GM12874 (cell line): ENCODE data around the gene ATAT1.
A peak's percentile ranks its signal among the peaks of the same experiment; 100 is the strongest.

Experiments
- TF ChIP-seq, protein P1 (sequence below): IDR thresholded peaks from 2 replicates; pipeline ENCODE4 v1.5.1; 2011; ENCODE audit warnings: low read depth, mild to moderate bottlenecking, control low read depth, low read length, moderate library complexity; ENCODE audit not compliant: insufficient read depth

ATAT1 gene

DNA sequence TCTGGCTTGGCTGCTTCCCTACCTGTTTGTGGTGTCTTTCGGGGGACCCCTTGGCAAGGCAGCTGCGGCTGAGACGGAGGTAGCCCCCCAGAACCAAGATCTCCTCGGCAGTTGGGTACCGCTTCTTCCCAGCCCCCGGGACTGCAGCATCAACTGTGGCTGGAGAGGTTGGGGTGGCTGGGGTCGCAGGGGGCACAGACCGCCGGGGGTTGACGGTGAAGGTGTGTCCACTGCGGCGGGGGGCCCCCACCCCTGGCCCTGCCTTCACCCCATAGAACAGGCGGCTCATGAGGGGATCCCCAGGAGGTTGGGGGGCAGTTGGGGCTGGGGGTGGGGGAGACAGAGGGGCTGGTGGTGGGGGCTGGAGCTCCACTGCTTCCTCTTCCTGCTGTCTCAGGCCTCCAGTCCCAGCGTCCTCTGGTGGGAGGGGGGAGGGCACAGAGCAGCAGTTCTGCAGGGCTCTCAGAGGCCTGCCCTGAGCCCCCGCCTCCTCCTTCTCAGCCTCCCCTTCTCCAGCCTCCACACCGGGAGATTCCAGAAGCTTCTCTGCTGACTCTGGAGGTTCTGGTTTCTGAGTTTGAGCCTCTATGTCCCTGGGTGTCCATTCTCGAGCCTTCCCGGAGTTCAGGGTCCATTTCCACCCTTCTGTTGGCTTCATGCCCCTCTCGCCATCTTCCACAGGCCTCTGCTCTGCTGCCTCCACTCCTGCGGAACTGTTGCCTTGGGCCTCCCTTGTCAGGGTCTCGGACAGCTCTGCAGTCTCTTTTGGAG is 57.9 kb downstream of the ATAT1 start:
- TF ChIP-seq, protein P1, sequence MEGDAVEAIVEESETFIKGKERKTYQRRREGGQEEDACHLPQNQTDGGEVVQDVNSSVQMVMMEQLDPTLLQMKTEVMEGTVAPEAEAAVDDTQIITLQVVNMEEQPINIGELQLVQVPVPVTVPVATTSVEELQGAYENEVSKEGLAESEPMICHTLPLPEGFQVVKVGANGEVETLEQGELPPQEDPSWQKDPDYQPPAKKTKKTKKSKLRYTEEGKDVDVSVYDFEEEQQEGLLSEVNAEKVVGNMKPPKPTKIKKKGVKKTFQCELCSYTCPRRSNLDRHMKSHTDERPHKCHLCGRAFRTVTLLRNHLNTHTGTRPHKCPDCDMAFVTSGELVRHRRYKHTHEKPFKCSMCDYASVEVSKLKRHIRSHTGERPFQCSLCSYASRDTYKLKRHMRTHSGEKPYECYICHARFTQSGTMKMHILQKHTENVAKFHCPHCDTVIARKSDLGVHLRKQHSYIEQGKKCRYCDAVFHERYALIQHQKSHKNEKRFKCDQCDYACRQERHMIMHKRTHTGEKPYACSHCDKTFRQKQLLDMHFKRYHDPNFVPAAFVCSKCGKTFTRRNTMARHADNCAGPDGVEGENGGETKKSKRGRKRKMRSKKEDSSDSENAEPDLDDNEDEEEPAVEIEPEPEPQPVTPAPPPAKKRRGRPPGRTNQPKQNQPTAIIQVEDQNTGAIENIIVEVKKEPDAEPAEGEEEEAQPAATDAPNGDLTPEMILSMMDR, result no peak

DNA sequence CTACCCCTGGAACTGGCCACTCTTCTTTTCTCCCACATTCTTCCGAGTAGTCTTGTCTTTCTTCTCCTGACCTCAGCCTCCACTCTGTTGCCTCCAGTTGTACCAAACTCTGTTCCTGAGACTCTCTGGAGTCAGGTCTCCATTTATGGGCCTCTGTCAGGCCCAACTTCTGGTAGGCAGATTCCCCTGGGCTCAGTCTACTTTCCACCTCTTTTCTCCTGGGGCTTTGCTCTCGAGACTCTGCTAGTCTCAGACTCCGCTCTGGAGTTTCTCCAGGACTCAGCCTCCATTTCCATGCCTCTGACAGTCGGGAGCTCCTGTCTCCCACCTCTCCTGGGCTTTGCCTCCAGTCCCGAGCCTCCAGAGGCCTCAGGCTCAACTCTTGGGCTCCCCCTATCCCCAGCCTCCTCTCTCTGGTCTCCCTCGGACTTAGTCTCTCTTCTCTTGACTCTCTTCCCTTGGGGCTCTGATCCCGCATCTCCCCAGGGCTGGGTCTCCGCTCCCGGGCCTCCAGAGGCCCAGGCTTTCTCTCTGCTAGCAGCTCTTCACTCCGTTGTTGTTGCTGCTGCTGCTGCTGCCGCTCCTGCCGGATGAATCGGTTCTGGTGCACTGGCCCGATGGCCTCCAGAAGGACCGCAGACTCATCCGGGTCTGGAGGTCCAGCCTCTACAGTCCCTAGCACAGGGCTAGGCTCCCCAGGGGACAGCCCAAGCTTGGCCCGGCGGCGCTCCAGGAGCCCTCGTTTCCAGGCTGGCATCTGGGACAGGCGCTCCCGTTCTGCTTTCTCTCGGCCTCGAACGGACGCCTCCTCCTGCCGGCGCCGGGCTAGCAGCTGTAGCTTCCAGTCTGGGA is 58.7 kb downstream of the ATAT1 start:
- TF ChIP-seq, protein P1, result peak; percentile 53

DNA sequence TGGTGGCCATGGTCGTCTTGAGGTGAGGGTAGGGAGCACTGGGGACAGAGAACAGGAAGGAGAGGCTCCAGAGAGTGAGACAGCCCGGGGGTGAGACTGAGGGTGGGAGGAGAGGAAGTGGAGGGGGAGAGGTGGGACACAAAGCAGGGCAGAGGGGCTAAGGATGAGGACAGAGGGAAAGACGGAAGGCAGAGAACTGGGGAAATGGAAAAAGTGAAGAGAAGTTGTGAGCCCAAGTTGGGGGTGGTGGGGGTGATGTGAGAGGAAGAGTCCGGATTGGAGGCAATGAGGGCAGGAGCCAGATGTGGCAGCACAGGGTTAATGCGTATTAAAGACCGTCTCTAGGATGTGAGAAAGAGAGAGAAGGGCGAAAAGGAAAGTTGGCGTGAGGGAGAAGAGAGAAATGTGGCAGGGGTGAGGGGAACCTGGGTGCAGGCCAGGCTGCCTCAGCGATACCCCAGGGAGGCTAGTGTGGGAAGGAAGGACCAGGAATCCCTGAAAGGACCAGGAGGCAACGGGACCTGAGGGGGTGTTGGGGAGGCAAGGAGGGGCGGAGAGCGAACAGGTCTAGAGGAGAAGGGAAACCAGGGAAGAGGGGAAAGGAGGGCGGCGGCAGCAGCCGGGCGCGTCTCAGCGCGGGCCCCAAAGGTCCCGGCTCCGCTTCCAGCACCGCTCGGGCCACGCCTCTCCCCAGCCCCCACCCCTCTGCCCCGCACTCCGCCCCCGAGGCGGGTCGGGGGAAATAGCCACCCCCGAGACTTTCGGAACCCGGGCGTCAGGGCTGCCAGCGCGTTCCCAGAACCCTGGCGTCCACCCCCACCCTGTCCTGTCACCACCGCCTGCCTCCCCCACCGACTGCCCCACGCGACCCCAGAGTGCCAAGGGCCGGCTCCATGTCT is 59.6 kb downstream of the ATAT1 start, which contains the start of gene PPP1R18:
Gene PPP1R18 (minus strand): TSS at position 637 of the 899 bp plus-strand sequence. CDS start 627 bp downstream, at position 10.
- TF ChIP-seq, protein P1, result no peak

DNA sequence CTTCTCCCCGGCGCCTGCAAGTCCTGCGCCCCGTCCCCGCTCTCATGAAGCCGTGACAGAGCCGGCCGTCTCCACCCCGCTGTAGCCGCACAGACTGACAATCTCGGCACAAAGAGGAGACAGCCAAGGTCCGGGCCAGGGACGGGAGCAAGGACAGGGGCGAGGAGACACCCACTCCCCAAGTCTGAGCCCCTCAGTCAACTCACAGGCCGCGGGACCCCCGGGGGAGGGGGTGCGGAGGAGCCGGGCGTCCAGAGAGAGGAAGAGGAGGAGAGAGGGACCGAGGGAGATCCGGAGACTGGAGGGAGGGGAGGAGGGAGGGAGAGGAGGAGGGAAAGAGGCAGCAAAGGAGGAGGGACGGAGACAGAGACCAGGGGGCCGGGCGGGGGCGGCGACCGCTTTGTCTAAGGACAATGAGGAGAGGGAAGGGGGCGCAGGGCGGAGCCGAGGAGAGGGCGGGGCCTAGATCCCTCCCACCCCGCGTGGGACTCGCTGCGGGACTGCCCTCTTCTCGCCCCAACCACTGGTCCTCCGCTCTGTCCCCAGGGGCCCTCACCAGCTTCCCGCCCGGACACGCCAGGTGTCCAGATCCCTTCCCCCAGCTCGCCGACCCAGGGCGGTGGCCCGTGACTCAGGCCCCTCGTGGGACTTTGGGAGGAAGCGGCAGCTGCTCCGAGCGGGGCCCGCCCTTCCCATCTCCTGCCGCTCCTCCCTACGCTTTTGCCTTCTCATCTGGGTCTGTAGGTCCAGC is 60.4 kb downstream of the ATAT1 start:
- TF ChIP-seq, protein P1, result no peak

DNA sequence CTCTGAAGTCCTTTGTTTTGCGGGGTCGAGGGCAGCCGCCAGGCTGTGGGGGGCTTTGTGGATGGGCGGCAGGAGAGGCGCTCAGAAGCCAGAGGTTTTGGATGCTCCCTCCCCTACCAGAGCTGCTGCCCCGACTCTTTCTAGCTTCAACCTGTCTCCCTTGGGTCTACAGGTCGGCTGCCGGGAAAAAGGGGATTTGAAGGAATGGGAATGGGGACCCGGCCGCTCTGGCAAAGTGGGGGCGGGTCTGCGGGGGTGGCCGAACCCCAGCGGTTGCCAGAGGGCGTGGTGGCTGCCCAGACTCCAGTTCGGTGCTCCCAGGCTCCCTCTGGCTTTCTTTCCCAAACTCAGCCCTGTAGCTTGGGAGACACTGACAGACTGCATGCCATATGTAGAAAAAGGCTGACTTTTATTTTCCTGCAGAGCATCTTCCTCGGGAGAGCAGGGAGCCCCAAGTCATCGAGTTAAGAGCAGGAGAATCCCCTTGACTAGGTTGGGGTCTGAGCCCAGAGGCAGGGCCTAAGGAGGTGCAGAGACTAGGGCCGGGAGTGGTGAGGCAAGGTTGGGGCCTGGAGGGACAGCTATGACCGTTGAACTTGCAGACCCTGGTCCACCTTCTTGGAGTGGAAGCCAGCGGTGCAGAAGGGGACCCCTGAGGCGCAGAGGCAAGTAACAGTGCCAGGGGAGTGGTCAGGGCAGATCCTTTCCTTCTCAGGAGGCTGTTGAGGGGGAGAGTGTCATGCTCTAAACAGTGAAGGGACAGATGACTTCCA is 61.2 kb downstream of the ATAT1 start:
- TF ChIP-seq, protein P1, result no peak

DNA sequence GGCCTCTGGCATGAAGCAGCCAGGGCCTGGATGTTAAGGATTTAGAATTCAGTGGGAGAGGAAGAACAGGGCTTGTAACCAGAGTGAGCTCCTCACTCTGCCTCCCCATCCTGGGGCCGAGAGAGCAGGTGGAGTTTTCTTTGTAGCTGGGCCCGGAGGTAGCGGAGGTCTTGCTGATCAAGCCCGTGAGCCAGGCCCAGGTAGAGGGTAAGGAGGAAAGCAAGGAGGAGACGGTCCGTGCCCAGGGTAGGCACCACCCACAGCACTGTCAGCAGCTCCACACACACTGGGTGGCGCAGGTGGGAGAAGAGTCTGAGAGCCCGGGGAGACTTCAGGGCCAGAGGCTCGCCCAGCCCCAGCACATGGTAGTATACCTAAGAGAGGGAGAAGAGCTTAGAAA is 61.9 kb downstream of the ATAT1 start:
- TF ChIP-seq, protein P1, result no peak
